Neural progenitor cell (in vitro differentiated cells): ENCODE data around the gene SPEN. TPM values are rescaled to one million over a fixed set of nuclear protein-coding genes. Genes with fewer than 3 reads are reported as not detected.

Source experiments
- DNase-seq: peaks from one replicate; pipeline ENCODE4 v3.0.0-alpha.2; 2016; ENCODE audit warnings: low spot score
- H2AFZ ChIP-seq: fragments of 200-600 bp; sonication (generic); replicated peaks from 2 replicates; pipeline ENCODE4 v1.6.1; 2016; ENCODE audit warnings: antibody characterized with exemption
- H3F3A ChIP-seq: fragments of 200-600 bp; sonication (generic); 2 replicates; pipeline ENCODE4 v1.6.1; 2016; ENCODE audit warnings: antibody characterized with exemption, low read depth
- H3K27ac ChIP-seq: fragments of 200-600 bp; sonication (generic); 2 replicates; pipeline ENCODE4 v1.5.1; 2016; ENCODE audit warnings: mild to moderate bottlenecking
- H3K27me3 ChIP-seq: fragments of 200-600 bp; sonication (generic); 2 replicates; pipeline ENCODE4 v1.6.1; 2016; ENCODE audit warnings: mild to moderate bottlenecking, moderate library complexity
- H3K36me3 ChIP-seq: fragments of 200-600 bp; sonication (generic); 2 replicates; pipeline ENCODE4 v1.5.1; 2016
- H3K4me1 ChIP-seq: fragments of 200-600 bp; sonication (generic); 2 replicates; pipeline ENCODE4 v1.6.1; 2016; ENCODE audit warnings: mixed run types
- H3K4me2 ChIP-seq: fragments of 200-600 bp; sonication (generic); 2 replicates; pipeline ENCODE4 v1.6.1; 2016
- H3K4me3 ChIP-seq: fragments of 200-600 bp; sonication (generic); 2 replicates; pipeline ENCODE4 v1.5.1; 2016
- H3K79me2 ChIP-seq: fragments of 200-600 bp; sonication (generic); 2 replicates; pipeline ENCODE4 v1.6.1; 2016; ENCODE audit warnings: low read depth
- H3K9ac ChIP-seq: fragments of 200-600 bp; sonication (generic); 2 replicates; pipeline ENCODE4 v1.6.1; 2016
- H3K9me3 ChIP-seq: fragments of 200-600 bp; sonication (generic); 2 replicates; pipeline ENCODE4 v1.5.1; 2016; ENCODE audit warnings: low read depth
- H4K20me1 ChIP-seq: fragments of 200-600 bp; sonication (generic); 2 replicates; pipeline ENCODE4 v1.6.1; 2016; ENCODE audit warnings: low read depth
- H3K27ac Mint-ChIP-seq: 3 replicates; pipeline ENCODE4 v1.8.0; 2021; ENCODE audit warnings: mixed read lengths
- H3K27me3 Mint-ChIP-seq: 2 replicates; pipeline ENCODE4 v1.8.0; 2022; ENCODE audit warnings: low read depth, mild to moderate bottlenecking, inconsistent platforms, moderate library complexity, mixed read lengths; ENCODE audit not compliant: insufficient read depth
- H3K36me3 Mint-ChIP-seq: 3 replicates; pipeline ENCODE4 v1.8.0; 2021; ENCODE audit warnings: mixed read lengths
- H3K4me1 Mint-ChIP-seq: 3 replicates; pipeline ENCODE4 v1.8.0; 2021; ENCODE audit warnings: mixed read lengths
- H3K4me3 Mint-ChIP-seq: 3 replicates; pipeline ENCODE4 v1.8.0; 2021; ENCODE audit warnings: mild to moderate bottlenecking, moderate library complexity, mixed read lengths
- H3K9me3 Mint-ChIP-seq: 3 replicates; pipeline ENCODE4 v1.8.0; 2020; ENCODE audit warnings: mixed read lengths
- EZH2 ChIP-seq: fragments of 200-600 bp; sonication (generic); IDR thresholded peaks from 2 replicates; pipeline ENCODE4 v1.6.1; 2017; ENCODE audit warnings: antibody characterized with exemption, mild to moderate bottlenecking, moderate library complexity
- EZH2phosphoT487 ChIP-seq: fragments of 200-600 bp; sonication (generic); IDR thresholded peaks from 2 replicates; pipeline ENCODE4 v1.6.1; 2017; ENCODE audit warnings: antibody characterized with exemption
- total RNA-seq: library from RNA; depleted of rRNA; stranded (reverse); fragments of >200 nt; gene quantifications from 2 replicates; pipeline ENCODE4 v1.2.3, GENCODE V29; 2015; ENCODE audit warnings: low replicate concordance
- TF ChIP-seq, protein P1 (sequence below): fragments of 200-600 bp; sonication (generic); IDR thresholded peaks from 2 replicates; pipeline ENCODE4 v1.5.1; 2017; ENCODE audit warnings: antibody characterized with exemption, mild to moderate bottlenecking

SPEN gene
- total RNA-seq, 1 donor from 2014 or later: 59.6 TPM

GRCh38 chr1:15970911-15971310 lies 123.4 kb downstream of the SPEN start:
- Histone ChIP-seq H3K9me3 (no peaks in the 10 kb centered on the region), H3K27me3 (no peaks in the 10 kb centered on the region), H3K27ac (no peak overlapping the region), H3K4me3 (no peak overlapping the region), H3K4me1 (peaks cover 3% of the 10 kb centered on the region), H2AFZ (no peak overlapping the region), H3K36me3 (peaks cover 7% of the 10 kb centered on the region), H3K9ac (no peak overlapping the region), H3K4me2 (no peak overlapping the region), H3K79me2 (peaks cover 20% of the 10 kb centered on the region), H3F3A (peaks cover 10% of the 10 kb centered on the region), H4K20me1 (peaks cover 18% of the 10 kb centered on the region)
- no peak for TF ChIP-seq EZH2
- TF ChIP-seq EZH2phosphoT487: no peak
- TF ChIP-seq, protein P1, sequence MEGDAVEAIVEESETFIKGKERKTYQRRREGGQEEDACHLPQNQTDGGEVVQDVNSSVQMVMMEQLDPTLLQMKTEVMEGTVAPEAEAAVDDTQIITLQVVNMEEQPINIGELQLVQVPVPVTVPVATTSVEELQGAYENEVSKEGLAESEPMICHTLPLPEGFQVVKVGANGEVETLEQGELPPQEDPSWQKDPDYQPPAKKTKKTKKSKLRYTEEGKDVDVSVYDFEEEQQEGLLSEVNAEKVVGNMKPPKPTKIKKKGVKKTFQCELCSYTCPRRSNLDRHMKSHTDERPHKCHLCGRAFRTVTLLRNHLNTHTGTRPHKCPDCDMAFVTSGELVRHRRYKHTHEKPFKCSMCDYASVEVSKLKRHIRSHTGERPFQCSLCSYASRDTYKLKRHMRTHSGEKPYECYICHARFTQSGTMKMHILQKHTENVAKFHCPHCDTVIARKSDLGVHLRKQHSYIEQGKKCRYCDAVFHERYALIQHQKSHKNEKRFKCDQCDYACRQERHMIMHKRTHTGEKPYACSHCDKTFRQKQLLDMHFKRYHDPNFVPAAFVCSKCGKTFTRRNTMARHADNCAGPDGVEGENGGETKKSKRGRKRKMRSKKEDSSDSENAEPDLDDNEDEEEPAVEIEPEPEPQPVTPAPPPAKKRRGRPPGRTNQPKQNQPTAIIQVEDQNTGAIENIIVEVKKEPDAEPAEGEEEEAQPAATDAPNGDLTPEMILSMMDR: no peak
- Mint-ChIP-seq H3K4me3 (no peak overlapping the region), H3K9me3 (peaks cover 14% of the 10 kb centered on the region), H3K27ac (no peak overlapping the region), H3K36me3 (peaks cover 38% of the 10 kb centered on the region), H3K27me3 (peaks cover 10% of the 10 kb centered on the region), H3K4me1 (peaks cover 14% of the 10 kb centered on the region)
- no peak for DNase-seq

- no peak overlapping the region for H3K4me3 ChIP-seq
- TF ChIP-seq, protein P1: no peak
- TF ChIP-seq EZH2phosphoT487 (no peak), EZH2 (no peak)
- peaks cover 7% of the 10 kb centered on the region for H3K36me3 ChIP-seq
- peaks cover 20% of the 10 kb centered on the region for H3K79me2 ChIP-seq
- no peak overlapping the region for H2AFZ ChIP-seq
- H3K9ac ChIP-seq: no peak overlapping the region
- Mint-ChIP-seq H3K4me3 (no peak overlapping the region), H3K27ac (no peak overlapping the region), H3K36me3 (peaks cover 34% of the 10 kb centered on the region), H3K27me3 (peaks cover 6% of the 10 kb centered on the region), H3K9me3 (peaks cover 14% of the 10 kb centered on the region), H3K4me1 (peaks cover 14% of the 10 kb centered on the region)
- no peaks in the 10 kb centered on the region for H3K9me3 ChIP-seq
- DNase-seq: no peak
- no peak overlapping the region for H3K27ac ChIP-seq
- peaks cover 10% of the 10 kb centered on the region for H3F3A ChIP-seq
- H3K4me2 ChIP-seq: no peak overlapping the region
- H3K4me1 ChIP-seq: peaks cover 3% of the 10 kb centered on the region
- no peaks in the 10 kb centered on the region for H3K27me3 ChIP-seq
- H4K20me1 ChIP-seq: peaks cover 13% of the 10 kb centered on the region
These were observed 124.9 kb downstream of the SPEN start for GRCh38 chr1:15972409-15972808.

DNA sequence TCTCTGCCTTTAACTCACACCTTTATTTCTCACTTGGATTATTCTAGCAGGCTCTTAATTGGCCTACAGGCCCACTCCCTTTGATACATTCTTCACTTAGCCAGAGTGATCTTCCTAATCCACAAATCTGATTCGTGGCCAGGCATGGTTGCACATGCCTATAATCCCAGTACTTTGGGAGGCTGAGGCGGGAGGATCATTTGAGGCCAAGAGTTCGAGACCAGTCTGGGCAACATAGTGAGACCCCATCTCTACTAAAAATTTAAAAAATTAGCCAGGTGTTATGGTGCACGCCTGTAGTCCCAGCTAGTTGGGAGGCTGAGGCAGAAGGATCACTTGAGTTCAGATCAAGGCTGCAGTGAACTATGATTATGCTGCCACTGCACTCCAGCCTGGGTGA lies 126.3 kb downstream of the SPEN start:
- TF ChIP-seq EZH2phosphoT487: no peak
- TF ChIP-seq, protein P1: no peak
- TF ChIP-seq EZH2: no peak
- H3K79me2 ChIP-seq: peaks cover 20% of the 10 kb centered on the region

More for the DNA sequence above, 126.3 kb downstream of the SPEN start:
- H3K27ac ChIP-seq: no peak overlapping the region
- H3K27me3 ChIP-seq: peaks cover under 1% of the 10 kb centered on the region
- no peak overlapping the region for H3K4me2 ChIP-seq
- Mint-ChIP-seq H3K4me1 (peaks cover 14% of the 10 kb centered on the region), H3K27ac (no peak overlapping the region), H3K36me3 (peaks cover 25% of the 10 kb centered on the region), H3K9me3 (peaks cover 12% of the 10 kb centered on the region), H3K27me3 (peaks cover 3% of the 10 kb centered on the region), H3K4me3 (no peak overlapping the region)
- H3F3A ChIP-seq: peaks cover 10% of the 10 kb centered on the region
- H4K20me1 ChIP-seq: peaks cover 13% of the 10 kb centered on the region
- DNase-seq: no peak
- peaks cover 7% of the 10 kb centered on the region for H3K36me3 ChIP-seq
- no peak overlapping the region for H3K4me3 ChIP-seq
- H3K9me3 ChIP-seq: peaks cover 4% of the 10 kb centered on the region
- no peak overlapping the region for H3K9ac ChIP-seq
- H2AFZ ChIP-seq: no peak overlapping the region
- H3K4me1 ChIP-seq: peaks cover 3% of the 10 kb centered on the region
